T-helper 22 cell (primary cell): ENCODE results near the gene BAZ2A.
"Not testable (repeated sequence)": the region's sequence is repeated elsewhere in the genome, so short reads cannot be mapped to it uniquely, and the experiment has no call there.

Source experiments
- DNase-seq: peaks from one replicate; pipeline ENCODE4 v3.0.0-alpha.2; 2020; ENCODE audit warnings: low read depth

BAZ2A gene

DNA sequence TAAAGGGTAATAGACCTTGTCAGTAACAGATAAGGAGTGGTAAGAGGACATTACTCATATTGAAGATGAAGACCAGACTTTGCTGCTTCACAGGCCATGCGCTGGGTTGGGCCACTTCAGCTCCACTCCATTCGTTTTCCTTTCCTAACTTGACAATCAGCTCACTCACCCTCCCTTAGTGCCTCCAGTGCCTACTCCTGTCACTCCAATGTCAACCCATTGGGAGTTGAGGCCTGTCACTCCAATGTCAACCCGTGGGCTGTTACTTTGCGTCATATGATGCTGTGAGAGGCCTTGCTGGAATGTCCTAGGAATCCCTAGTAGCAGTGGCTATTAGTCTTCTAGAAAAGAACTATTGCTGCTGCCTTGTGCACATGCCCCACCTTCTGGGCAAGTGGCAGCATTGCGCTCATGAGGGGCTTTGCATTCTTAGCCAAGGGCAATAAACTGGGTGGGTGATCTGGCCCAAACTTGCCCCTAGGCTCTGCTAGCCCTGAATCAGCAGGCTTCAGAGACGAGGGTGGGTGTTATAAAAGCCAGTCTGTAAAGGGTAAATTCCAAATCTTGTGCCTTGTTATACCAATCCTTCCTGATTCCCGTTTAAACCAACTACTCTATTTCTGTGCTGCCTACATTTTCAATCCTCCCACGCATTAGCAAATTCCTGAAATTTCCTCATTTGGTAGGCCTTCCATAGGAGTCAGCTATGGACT, 36.1 kb downstream of the BAZ2A start:
- DNase-seq: peak; percentile 23

DNA sequence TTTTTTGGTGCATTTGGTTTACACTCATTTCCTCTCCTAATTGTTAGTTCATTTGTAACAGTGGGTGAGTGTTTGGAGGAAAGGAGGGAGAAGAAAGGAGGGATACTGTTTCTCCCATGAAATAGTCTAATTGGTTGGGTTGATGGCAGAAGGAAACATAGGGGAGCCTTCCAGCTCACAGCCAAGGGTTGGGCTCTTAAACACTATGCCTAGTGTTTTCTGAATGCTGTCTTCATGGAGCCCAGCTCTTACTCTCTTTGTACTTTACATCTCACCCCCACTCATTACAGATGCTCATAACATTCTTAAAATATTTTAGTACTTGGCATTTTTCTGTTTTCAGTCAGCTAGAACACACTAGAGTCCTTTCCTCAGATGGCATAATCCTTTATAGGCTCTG, 38.2 kb downstream of the BAZ2A start:
- DNase-seq: no peak

DNA sequence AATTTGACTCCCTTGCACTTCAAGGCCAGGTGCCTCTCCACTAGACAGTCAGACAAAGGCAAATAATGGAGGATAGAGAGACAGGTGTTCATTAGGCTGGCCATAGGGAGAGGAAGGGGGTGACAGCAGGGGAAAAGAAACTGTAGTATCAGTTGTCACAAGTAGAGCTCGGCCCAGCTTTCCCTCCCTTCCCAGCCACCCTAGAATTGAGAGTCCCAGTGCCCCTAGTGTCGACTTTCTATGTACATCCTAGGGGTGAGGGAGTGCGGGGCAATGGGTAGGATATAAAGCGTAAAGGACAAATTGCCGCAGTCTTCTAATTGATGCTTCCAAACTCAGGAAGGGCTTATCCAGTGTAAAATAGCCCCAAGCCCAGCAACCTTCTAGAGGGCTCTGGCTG, 39.0 kb downstream of the BAZ2A start:
- no peak for DNase-seq

DNA sequence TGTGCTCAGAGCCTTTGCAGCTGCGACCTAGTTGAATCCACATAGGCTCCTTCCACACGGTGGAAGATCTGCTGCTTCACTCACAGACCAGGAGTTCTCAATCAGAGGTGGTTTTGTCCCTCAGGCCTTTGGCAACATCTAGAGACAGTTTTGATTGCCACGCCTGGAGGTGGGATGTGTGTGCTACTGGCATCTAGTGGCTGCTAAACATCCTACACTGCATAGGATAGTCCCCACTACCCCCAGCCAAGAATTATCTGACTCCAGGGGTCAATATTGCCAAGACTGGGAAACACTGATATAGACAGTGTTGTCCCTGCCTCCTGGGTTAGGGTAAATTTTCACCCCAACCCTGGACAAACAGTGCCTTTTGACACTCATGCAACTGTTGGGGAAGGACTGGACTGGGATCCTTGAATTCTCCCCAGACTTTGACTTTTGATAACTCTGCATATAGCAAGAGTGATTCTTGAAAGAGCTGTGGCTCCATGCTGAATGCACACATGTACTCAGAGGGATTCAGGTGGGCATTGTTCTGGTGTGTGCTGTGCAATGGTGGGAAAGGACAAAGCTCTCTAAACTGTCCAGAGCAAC, 39.8 kb downstream of the BAZ2A start:
- DNase-seq: no peak

DNA sequence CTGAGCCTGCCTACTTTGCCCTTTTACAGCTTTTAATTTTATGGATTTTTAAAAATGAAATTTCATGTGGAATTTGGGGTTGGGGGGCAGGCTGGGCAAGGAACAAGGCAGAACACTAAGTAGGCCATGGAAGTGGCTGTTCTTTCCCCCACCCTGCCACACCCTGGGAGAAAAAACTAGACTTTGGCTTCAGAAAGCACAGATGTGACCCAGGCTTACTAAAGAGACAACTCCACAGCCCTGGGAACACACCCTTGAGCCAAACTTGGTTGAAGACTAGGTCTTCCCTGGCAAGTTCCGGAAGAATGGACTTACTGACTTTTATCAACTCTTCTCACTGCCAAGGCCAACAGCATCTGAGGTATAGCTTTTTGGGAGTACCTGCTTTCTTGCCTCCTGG, 40.3 kb downstream of the BAZ2A start:
- DNase-seq: no peak

DNA sequence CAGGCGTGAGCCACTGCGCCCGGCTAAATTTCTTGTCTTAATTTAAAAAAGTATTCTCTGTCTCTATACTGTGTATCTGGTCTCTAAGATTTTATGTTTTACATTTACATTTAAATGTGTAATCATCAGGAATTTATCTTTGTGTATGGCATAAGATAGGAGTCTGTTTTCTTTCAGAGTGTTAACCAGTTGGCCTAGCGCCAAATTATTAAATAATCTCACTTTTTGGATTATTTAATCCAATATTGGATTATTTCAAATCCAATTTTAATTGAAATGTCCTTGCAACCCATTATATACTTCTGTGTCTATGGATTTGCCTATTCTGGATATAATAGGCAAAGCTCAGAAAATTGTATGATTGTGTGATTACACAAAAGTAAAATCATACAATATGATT, 45.0 kb downstream of the BAZ2A start:
- DNase-seq: no peak

DNA sequence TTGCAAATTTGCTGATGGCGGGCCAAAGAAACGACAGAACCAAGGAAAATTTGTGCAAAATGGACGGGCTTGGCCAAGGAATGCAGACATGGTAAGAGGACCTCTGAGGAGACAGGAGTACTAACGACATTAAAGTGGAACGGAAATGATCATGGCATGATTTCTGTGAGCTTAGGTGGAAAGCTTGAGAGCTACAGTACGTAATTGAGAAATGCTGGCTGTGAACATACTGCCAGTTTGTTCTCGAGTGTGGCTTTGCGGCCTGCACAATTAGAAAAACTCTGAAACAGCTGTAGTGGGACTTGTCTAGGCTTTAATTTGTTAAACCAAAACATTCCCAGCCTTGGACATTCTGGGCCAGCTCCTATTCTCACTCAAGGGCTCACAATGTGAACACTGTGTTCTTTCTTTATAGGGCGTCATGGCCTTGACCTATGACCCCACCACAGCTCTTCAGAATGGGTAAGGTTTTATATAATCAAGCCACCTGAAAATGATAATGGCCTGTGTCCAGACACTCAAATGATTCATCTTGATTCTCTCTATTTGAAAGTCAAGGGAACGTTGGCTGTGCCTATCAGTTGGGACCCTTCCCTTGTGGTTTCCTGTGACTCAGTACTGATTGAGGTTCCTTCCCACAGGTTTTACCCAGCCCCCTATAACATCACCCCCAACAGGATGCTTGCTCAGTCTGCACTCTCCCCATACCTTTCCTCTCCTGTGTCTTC, 48.5 kb downstream of the BAZ2A start:
- DNase-seq: no peak

DNA sequence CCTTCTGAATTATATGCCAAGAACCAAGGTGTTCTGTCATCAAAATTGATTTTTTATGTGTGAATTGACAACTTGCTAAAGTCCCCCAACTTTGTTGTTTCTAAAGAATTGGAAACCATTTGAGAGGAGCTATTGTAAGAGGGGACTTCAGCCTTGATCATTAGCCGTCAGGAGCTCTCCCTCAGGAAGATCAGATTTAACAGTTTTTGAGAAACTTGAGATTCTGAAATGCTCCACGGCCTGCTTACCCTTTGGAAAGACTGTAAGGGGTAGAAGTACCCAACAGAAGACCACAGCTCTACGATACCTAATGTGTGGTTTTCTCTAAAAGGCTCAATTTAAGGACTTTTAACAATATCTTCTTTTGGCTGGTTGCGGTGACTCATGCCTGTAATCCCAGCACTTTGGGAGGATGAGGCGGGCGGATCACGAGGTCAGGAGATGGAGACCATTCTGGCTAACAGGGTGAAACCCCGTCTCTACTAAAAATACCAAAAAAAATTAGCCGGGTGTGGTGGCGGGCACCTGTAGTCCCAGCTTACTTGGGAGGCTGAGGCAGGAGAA, 51.1 kb downstream of the BAZ2A start:
- no peak for DNase-seq

DNA sequence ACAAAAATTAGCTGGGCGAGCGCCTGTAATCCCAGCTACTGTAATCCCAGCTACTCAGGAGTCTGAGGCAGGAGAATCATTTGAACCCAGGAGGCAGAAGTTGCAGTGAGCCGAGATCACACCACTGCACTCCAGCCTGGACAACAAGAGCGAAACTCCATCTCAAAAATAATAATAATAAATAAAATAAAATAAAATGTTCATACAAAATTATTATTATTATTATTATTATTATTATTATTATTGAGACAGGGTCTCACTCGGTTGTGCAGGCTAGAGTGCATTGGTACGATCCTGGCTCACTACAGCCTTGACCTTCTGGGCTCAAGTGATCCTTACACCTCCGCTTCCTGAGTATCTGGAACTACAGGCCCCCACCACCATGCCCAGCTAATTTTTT, 52.9 kb downstream of the BAZ2A start:
- DNase-seq: not testable (repeated sequence)

DNA sequence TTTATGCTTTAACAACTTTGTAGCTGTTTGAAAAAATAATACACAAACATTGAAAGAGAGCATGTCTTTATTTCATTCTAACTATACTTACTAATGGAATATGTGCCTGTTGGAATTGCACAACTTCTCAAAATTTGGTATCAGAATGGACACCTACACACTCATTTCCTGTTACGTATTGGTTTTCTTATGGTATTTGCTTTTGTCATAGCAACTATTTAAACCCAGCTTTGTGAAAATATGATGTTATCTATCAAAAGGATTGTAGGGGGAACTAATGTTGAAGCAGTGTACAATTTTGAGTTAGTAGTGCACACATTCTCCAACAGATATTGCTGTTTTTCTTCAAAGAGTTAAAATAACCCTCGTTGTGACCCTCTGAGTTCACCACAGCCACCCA, 55.9 kb downstream of the BAZ2A start:
- no peak for DNase-seq

DNA sequence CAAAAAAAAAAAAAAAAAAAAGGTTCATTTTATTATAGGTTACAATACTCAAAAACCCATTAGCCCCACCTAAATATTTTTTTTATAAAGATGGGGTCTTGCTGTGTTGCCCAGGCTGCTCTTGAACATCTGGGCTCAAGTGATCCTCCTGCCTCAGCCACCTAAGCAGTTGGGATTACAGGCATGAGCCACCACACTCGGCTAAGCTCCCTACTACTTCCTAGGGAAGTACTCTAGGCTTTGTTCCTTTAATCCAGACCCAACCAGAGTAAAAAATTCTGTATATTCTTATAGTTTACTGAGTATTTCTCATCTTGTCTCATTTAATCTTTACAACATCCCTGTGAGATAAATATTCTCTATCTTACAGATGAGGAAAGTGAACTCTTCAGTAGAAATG, 57.8 kb downstream of the BAZ2A start:
- DNase-seq: no peak

DNA sequence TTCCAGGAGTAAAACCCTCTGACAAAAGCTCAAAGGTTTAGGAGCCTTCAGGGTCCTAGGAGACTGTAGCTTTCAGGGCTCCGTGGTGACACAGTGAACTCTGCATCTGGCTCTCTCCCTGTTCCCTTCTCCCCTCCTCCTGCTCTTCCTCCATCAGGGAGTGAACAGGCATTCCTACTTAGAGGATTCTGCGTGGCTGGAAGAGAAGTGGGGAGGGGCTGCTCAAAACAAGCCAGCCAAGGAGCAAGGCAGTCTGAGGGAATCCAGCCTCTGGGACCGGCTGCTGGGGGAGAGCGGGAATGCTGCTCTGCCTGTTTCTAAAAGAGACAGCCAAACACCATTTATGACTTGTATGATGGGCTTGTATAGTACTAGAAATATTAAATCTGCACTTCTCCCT, 59.0 kb downstream of the BAZ2A start:
- no peak for DNase-seq

DNA sequence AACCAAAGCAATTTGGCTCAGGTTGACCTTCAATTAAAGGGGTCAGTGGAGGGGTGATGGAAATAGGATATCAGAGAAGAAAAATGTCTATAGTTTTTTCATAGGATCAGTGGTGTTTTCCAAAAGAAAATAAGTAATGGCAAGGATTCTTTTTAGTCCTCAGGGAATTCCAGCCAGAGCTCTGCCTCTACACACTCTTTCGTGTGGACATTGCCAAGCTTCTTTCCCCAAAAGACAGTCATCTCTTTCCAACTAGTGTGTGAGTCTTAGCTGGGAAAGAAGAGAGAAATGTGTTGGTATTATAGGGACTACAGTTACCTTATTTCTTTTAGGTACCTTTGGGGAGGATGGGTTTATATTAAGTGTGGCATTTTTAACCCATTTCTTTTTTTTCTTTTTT, 62.0 kb downstream of the BAZ2A start:
- DNase-seq: no peak

DNA sequence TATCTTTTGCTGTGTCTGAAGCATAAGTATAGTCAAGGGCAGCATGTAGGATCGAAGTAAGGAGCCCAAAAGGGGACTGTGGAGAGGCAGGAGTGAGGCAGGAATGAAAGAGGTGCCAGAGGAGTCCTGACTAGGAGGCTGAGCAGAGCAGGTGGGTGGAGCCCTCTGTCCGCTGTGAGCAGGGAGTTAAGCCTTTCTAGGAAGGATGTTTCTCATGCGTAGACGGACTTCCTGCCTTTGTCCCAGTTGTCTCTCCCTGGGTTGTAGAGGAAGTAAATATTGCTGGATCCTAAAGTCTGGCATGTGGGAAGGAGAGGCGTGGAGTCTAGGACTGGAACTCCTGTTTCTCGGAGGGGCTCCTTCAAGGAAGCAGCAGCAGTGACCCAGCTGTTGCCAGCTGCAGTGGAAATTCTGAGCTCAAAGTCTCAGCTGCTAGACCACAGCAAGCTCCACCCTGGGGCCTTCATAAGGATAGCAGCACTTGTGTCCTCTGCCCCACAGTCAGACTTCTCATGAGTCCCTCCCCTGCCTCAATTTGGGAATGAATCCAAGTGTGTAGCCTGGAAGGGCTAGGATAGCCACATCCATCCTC, 64.5 kb downstream of the BAZ2A start:
- no peak for DNase-seq

DNA sequence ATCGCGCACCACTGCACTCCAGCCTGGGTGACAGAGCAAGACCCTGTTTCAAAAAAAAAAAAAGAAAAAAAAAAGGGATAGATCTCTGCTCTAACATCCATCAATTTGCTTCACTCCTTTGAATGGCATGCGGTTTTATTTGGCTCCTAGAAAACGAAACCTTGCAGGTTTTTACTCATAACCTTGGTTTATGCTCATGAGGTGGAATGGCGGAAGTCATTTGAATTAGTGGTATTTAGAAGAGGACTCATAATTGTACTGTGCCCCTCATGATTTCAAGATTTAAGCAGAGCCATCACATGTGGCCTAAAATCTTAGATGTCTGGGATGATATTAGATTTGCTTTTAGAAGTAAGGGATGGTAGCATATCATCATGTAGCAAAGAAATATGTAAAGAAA, 79.1 kb downstream of the BAZ2A start:
- DNase-seq: no peak

DNA sequence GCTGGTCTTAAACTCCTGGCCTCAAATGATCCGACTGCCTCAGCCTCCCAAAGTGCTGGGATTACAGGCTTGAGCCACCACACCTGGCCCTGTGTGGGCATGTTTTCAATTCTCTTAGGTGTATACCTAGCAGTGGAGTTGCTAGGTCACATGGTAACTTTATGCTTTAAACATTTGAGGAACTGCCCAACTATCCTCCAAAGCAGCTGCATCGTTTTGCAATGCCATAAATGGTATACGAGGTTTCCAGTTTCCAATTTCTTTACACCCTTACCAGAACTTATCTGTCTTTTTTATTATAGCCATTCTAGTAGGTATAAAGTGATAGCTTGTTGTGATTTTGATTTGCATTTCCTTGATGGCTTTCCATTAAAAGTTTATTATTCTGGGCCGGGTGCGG, 83.4 kb downstream of the BAZ2A start:
- DNase-seq: no peak
